Effector memory CD8-positive, alpha-beta T cell (primary cell): ENCODE measurements around the gene KIF9.

ENCODE experiments used
- ATAC-seq: fragments of 150-1000 bp; cut with Tn5 transposase; replicated peaks from 2 replicates; pipeline ENCODE4 v1.10.0; 2021; ENCODE audit warnings: mild to moderate bottlenecking, moderate library complexity
- DNase-seq, 3 experiments: peaks; one replicate each; pipeline ENCODE4 v3.0.0; 2021
- H3K27ac Mint-ChIP-seq, 2 donors: one replicate each; pipeline ENCODE4 v1.8.0; 2022; ENCODE audit warnings: mild to moderate bottlenecking in 2 of 2, mixed read lengths in 2 of 2, moderate library complexity in 2 of 2
- H3K27me3 Mint-ChIP-seq, 2 donors: one replicate each; pipeline ENCODE4 v1.8.0; 2022; ENCODE audit warnings: mixed read lengths in 2 of 2
- H3K36me3 Mint-ChIP-seq: one replicate; pipeline ENCODE4 v1.8.0; 2022; ENCODE audit warnings: mild to moderate bottlenecking, moderate library complexity, mixed read lengths; ENCODE audit not compliant: insufficient read depth
- H3K4me1 Mint-ChIP-seq, 2 donors: one replicate each; pipeline ENCODE4 v1.8.0; 2022; ENCODE audit warnings: low read depth in 2 of 2, mixed read lengths in 2 of 2
- H3K4me3 Mint-ChIP-seq, 2 donors: one replicate each; pipeline ENCODE4 v1.8.0; 2022; ENCODE audit warnings: mild to moderate bottlenecking in 2 of 2, mixed read lengths in 2 of 2, moderate library complexity in 2 of 2
- H3K9me3 Mint-ChIP-seq, 2 donors: one replicate each; pipeline ENCODE4 v1.8.0; 2022; ENCODE audit warnings: mixed read lengths in 2 of 2

The KIF9 gene

GRCh38 chr3:47283591-47284364 lies 1.2 kb upstream of the KIF9 start:
- H3K4me3 Mint-ChIP-seq = peak overlapping the region; percentile 96 to 98
- H3K27ac Mint-ChIP-seq = peak overlapping the region; percentile 98 to 99
- DNase-seq (peak in 1 of 3 experiments; percentile 5), ATAC-seq (no peak)
- H3K27me3 Mint-ChIP-seq = no peaks in the 10 kb centered on the region
- H3K9me3 Mint-ChIP-seq = no peaks in the 10 kb centered on the region
- H3K4me1 Mint-ChIP-seq = peaks cover 32 to 36% of the 10 kb centered on the region in 2 donors
- peaks cover 52% of the 10 kb centered on the region for H3K36me3 Mint-ChIP-seq

- peak; percentile 3 for ATAC-seq
- peak in 2 of 3 experiments; percentile 18 to 28 for DNase-seq
- peak overlapping the region; percentile 96 to 98 for H3K4me3 Mint-ChIP-seq
- H3K36me3 Mint-ChIP-seq = peaks cover 48% of the 10 kb centered on the region
- peaks cover 32 to 34% of the 10 kb centered on the region in 2 donors for H3K4me1 Mint-ChIP-seq
- peak overlapping the region; percentile 98 to 99 for H3K27ac Mint-ChIP-seq
- H3K27me3 Mint-ChIP-seq = no peaks in the 10 kb centered on the region
- no peaks in the 10 kb centered on the region for H3K9me3 Mint-ChIP-seq
These were observed 566 bp upstream of the KIF9 start for GRCh38 chr3:47283193-47283537.

GRCh38 chr3:47280519-47280918 lies 2.1 kb downstream of the KIF9 start:
- H3K4me1 Mint-ChIP-seq = peaks cover 24 to 26% of the 10 kb centered on the region in 2 donors
- H3K9me3 Mint-ChIP-seq = no peaks in the 10 kb centered on the region
- no peak overlapping the region for H3K27ac Mint-ChIP-seq
- no peaks in the 10 kb centered on the region for H3K27me3 Mint-ChIP-seq
- DNase-seq (no peak), ATAC-seq (no peak)
- H3K36me3 Mint-ChIP-seq = peaks cover 42% of the 10 kb centered on the region
- no peak overlapping the region for H3K4me3 Mint-ChIP-seq

DNA sequence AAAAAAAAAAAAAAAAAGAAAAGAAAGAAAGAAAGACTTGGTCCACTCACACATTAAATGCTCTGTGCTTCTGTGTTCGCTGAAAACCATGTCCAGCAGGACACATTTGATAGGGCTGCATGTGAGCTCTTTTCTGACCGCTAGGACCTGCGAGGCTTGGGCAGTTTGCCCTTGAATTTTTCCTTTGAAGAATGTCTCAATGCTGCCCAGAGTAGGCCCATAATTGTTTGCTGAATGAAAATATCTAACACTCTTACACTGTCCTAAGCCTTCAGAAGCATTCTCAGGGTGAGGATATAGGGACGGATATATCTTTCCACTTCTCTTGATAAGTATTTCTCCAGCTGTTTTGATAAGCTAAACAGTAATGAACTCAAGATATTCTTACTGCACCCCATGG lies 6.0 kb downstream of the KIF9 start:
- H3K27ac Mint-ChIP-seq = no peak overlapping the region
- no peak overlapping the region for H3K4me3 Mint-ChIP-seq
- H3K9me3 Mint-ChIP-seq = no peaks in the 10 kb centered on the region
- H3K4me1 Mint-ChIP-seq = peaks cover 0 to 2% of the 10 kb centered on the region in 2 donors
- DNase-seq (no peak), ATAC-seq (no peak)
- no peaks in the 10 kb centered on the region for H3K27me3 Mint-ChIP-seq
- peaks cover 17% of the 10 kb centered on the region for H3K36me3 Mint-ChIP-seq

DNA sequence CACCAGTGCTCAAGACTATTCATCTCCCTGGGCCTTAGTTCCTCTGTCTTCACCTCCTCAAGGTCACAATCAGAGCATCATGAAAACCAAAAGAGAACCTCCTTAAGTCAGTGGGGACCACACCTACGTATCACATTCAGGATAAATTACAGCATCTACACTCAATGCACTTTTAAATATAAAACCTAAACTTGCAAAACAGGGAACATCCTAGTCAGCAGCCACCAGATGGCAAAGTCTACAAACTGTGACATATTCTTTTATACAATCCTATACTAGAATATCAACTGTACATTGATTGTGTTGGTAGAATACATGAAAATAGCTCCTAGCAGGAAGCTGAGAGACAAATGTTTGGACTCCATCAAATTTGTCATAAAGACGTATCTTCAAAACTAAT lies 7.9 kb downstream of the KIF9 start:
- DNase-seq = no peak

GRCh38 chr3:47273564-47273963 lies 9.0 kb downstream of the KIF9 start:
- Mint-ChIP-seq H3K9me3 (no peaks in the 10 kb centered on the region), H3K36me3 (peaks cover 8% of the 10 kb centered on the region), H3K4me1 (no peaks in the 10 kb centered on the region), H3K27me3 (no peaks in the 10 kb centered on the region), H3K4me3 (no peak overlapping the region), H3K27ac (no peak overlapping the region)
- no peak for ATAC-seq
- DNase-seq = no peak

More for the DNA sequence above, 7.9 kb downstream of the KIF9 start:
- H3K27me3 Mint-ChIP-seq = no peaks in the 10 kb centered on the region
- no peaks in the 10 kb centered on the region for H3K4me1 Mint-ChIP-seq
- peaks cover 10% of the 10 kb centered on the region for H3K36me3 Mint-ChIP-seq
- no peaks in the 10 kb centered on the region for H3K9me3 Mint-ChIP-seq
- no peak overlapping the region for H3K4me3 Mint-ChIP-seq
- H3K27ac Mint-ChIP-seq = no peak overlapping the region
- ATAC-seq = no peak

DNA sequence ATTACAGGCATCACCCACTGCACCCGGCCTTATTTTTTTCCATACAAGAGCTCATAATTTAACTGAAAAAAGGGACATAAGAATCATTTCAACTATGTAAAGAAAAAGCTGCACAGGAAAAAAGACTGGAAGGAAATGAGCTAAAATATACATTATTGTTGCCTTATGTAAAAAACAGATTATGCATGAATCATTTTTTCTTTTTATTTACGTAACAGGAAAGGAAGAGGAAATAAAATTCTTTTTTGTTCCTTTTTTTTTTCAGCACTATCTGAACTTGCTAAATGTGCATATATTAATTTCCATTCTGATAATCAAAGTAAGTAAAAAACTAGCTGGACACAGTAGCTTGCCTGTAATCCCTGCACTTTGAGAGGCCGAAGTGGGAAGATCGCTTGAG lies 12.1 kb downstream of the KIF9 start:
- no peak overlapping the region for H3K27ac Mint-ChIP-seq
- H3K9me3 Mint-ChIP-seq = no peaks in the 10 kb centered on the region
- H3K27me3 Mint-ChIP-seq = no peaks in the 10 kb centered on the region
- H3K4me3 Mint-ChIP-seq = no peak overlapping the region
- DNase-seq (no peak), ATAC-seq (no peak)
- peaks cover 8% of the 10 kb centered on the region for H3K36me3 Mint-ChIP-seq
- H3K4me1 Mint-ChIP-seq = peaks cover 4% of the 10 kb centered on the region in 2 donors

DNA sequence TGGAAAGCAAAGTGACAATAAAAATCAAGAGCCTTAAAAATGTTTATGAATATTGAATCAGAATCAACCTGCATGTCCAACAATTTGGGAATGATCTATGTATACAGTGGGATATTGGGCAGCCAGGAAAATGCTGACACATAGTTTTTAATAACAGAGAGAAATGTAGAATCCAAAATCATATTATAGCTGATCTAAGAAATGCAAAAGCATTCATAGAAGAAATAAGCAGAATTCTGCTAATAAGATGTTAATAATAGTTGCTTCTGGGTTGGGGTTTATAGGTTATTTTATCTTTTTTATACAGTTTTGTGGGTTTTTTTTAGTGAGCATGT lies 15.1 kb downstream of the KIF9 start:
- peak overlapping the region in 1 of 2 donors; percentile 44 for H3K27ac Mint-ChIP-seq

GRCh38 chr3:47266709-47267489 lies 15.7 kb downstream of the KIF9 start:
- Mint-ChIP-seq H3K36me3 (peaks cover 7% of the 10 kb centered on the region), H3K9me3 (no peaks in the 10 kb centered on the region), H3K27me3 (no peaks in the 10 kb centered on the region), H3K27ac (peak overlapping the region; percentile 23 to 44), H3K4me1 (peaks cover 4% of the 10 kb centered on the region in 2 donors), H3K4me3 (no peak overlapping the region)
- peak; percentile 55 for ATAC-seq
- no peak for DNase-seq

More for the DNA sequence above, 15.1 kb downstream of the KIF9 start:
- Mint-ChIP-seq H3K4me1 (peaks cover 4% of the 10 kb centered on the region in 2 donors), H3K4me3 (no peak overlapping the region), H3K27me3 (no peaks in the 10 kb centered on the region), H3K36me3 (peaks cover 7% of the 10 kb centered on the region), H3K9me3 (no peaks in the 10 kb centered on the region)
- DNase-seq = no peak
- ATAC-seq = no peak

GRCh38 chr3:47265725-47266428 lies 16.7 kb downstream of the KIF9 start:
- Mint-ChIP-seq H3K4me3 (no peak overlapping the region), H3K27ac (peak overlapping the region in 1 of 2 donors; percentile 23), H3K4me1 (peaks cover 4% of the 10 kb centered on the region in 2 donors), H3K27me3 (no peaks in the 10 kb centered on the region), H3K36me3 (peaks cover 6% of the 10 kb centered on the region), H3K9me3 (no peaks in the 10 kb centered on the region)
- DNase-seq (no peak), ATAC-seq (no peak)

DNA sequence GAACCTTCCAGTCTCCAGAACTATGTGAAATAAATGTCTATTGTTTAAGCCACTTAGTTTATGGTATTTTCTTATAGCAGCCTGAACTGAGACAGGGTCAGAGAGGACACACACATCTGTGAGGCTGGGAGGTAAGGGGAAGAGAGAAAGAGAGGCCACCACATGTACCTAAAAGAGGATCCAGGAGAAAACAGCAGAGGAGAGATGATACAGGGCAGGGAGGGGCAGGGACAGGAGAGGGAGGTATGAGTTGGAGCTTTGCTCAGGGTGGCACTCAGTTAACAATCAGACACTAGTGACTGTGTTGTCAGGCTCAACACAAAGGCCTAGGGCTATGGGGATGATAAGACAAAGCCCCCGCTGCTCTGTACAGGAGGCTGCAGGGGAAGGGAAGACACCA lies 17.6 kb downstream of the KIF9 start:
- no peak overlapping the region for H3K27ac Mint-ChIP-seq
- peaks cover 3% of the 10 kb centered on the region for H3K36me3 Mint-ChIP-seq
- peaks cover 4% of the 10 kb centered on the region in 2 donors for H3K4me1 Mint-ChIP-seq
- H3K4me3 Mint-ChIP-seq = no peak overlapping the region
- H3K9me3 Mint-ChIP-seq = no peaks in the 10 kb centered on the region
- DNase-seq (no peak), ATAC-seq (no peak)
- no peaks in the 10 kb centered on the region for H3K27me3 Mint-ChIP-seq

DNA sequence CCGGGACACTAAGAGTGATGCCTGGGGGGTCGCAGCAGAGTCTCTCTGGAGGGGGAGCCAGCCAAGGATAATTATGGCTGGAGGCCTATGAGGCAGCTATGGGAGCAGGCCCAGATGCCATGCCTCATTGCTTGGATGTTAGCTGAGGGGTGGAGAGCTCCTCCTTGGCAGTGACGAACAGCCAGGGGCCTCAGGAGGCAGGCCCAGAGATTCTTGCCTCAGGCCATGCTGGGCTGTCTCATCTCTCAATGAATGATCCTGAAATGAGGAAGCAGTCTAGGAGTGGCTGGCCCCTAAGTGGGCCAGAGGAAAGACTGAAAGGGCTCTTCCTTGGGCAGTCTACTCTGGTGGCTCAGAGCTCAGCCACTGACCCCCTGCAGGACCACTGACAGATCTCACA lies 21.3 kb downstream of the KIF9 start:
- no peak overlapping the region for H3K27ac Mint-ChIP-seq

DNA sequence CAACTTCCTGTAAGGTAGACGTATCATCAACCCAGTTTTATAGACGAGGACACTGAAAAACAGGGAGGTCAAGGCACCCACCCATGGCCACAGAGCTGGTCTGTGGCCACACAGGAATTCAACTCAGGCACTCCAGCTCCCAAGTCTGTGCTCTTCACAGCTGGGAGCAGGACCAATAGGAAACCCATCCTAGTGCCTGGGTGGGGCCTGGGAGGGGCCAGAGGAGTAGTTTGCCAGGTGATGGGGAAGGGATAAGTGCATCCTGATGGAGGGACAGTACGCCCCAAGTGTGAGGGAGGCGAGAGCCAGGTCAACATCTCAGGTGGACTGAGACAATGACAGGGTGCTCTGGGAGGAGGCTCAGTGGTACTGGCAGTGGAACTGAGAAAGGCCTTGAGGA lies 22.0 kb downstream of the KIF9 start:
- H3K4me3 Mint-ChIP-seq = no peak overlapping the region
- no peak overlapping the region for H3K27ac Mint-ChIP-seq

More for the DNA sequence above, 21.3 kb downstream of the KIF9 start:
- peaks cover 3% of the 10 kb centered on the region for H3K36me3 Mint-ChIP-seq
- no peaks in the 10 kb centered on the region for H3K9me3 Mint-ChIP-seq
- no peaks in the 10 kb centered on the region for H3K4me1 Mint-ChIP-seq
- no peaks in the 10 kb centered on the region for H3K27me3 Mint-ChIP-seq
- DNase-seq = no peak
- no peak overlapping the region for H3K4me3 Mint-ChIP-seq
- ATAC-seq = no peak

More for the DNA sequence above, 22.0 kb downstream of the KIF9 start:
- no peaks in the 10 kb centered on the region for H3K27me3 Mint-ChIP-seq
- DNase-seq (no peak), ATAC-seq (no peak)
- no peaks in the 10 kb centered on the region for H3K4me1 Mint-ChIP-seq
- peaks cover 3% of the 10 kb centered on the region for H3K36me3 Mint-ChIP-seq
- H3K9me3 Mint-ChIP-seq = no peaks in the 10 kb centered on the region
